ENCODE results near the gene SRRM5.

DNA sequence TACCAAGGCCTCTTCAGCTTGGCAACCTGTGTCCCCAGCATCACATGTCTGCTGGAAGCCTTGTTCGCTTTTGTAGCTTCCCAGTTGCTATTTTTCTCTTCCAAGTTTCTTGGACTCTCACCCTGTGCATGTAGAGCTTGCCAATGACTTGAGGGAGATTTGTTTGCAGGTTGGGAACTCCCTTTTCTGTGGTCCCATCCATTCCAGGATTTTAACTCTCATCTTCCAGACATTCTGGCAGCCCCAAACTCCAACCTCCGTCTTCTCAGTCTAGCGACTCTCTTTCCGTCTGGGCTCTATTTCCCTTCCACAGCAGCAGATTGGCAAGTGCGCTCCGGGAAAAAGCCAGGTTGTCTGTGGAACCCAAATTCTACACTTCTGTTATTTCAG lies 49.1 kb downstream of the SRRM5 start:
- TF ChIP-seq, protein P1, sequence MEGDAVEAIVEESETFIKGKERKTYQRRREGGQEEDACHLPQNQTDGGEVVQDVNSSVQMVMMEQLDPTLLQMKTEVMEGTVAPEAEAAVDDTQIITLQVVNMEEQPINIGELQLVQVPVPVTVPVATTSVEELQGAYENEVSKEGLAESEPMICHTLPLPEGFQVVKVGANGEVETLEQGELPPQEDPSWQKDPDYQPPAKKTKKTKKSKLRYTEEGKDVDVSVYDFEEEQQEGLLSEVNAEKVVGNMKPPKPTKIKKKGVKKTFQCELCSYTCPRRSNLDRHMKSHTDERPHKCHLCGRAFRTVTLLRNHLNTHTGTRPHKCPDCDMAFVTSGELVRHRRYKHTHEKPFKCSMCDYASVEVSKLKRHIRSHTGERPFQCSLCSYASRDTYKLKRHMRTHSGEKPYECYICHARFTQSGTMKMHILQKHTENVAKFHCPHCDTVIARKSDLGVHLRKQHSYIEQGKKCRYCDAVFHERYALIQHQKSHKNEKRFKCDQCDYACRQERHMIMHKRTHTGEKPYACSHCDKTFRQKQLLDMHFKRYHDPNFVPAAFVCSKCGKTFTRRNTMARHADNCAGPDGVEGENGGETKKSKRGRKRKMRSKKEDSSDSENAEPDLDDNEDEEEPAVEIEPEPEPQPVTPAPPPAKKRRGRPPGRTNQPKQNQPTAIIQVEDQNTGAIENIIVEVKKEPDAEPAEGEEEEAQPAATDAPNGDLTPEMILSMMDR (IDR thresholded peaks at IDR 0.05 in 8 of 11, conservative IDR thresholded peaks at IDR 0.05 in 3 of 11), result no peak
- no peak for TF ChIP-seq POLR2AphosphoS5 (IDR thresholded peaks at IDR 0.05)
